ENCODE data around the gene TBCK.

The TBCK gene

GRCh38 chr4:106048250-106048971, 267.6 kb downstream of the TBCK start:
- DNase-seq (ENCODE audit: low spot score) (no peak), FAIRE-seq (no peak)

- FAIRE-seq (no peak), DNase-seq (ENCODE audit: low spot score) (no peak)
Measured at GRCh38 chr4:106046083-106046482, 269.9 kb downstream of the TBCK start.

GRCh38 chr4:106041294-106042002, 274.6 kb downstream of the TBCK start:
- no peak for DNase-seq (ENCODE audit: low spot score)
- FAIRE-seq, result no peak

- no peak for FAIRE-seq
Measured at GRCh38 chr4:106039796-106040195, 276.2 kb downstream of the TBCK start.

GRCh38 chr4:106038908-106039307, 277.1 kb downstream of the TBCK start:
- no peak for FAIRE-seq
- DNase-seq (ENCODE audit: low spot score), result no peak

More at GRCh38 chr4:106039796-106040195, 276.2 kb downstream of the TBCK start:
- DNase-seq (ENCODE audit: low spot score), result no peak

- FAIRE-seq, result no peak
- DNase-seq (ENCODE audit: low spot score), result no peak
Measured at GRCh38 chr4:106038012-106038411, 278.0 kb downstream of the TBCK start.

GRCh38 chr4:106036848-106037247, 279.2 kb downstream of the TBCK start:
- DNase-seq (ENCODE audit: low spot score) (no peak), FAIRE-seq (no peak)

- FAIRE-seq (no peak), DNase-seq (ENCODE audit: low spot score) (no peak)
Measured at GRCh38 chr4:106036334-106036733, 279.7 kb downstream of the TBCK start.

- DNase-seq (ENCODE audit: low spot score) (no peak), FAIRE-seq (no peak)
Measured at GRCh38 chr4:106035204-106035603, 280.8 kb downstream of the TBCK start.

- peak; percentile 68 for FAIRE-seq
- peak; percentile 18 for DNase-seq (ENCODE audit: low spot score)
Measured at GRCh38 chr4:106034751-106035150, 281.3 kb downstream of the TBCK start.

GRCh38 chr4:106034220-106034619, 281.8 kb downstream of the TBCK start:
- FAIRE-seq, result peak; percentile 78
- peak; percentile 49 for DNase-seq (ENCODE audit: low spot score)

GRCh38 chr4:106033469-106033868, 282.5 kb downstream of the TBCK start:
- DNase-seq (ENCODE audit: low spot score), result no peak
- no peak for FAIRE-seq

- DNase-seq (ENCODE audit: low spot score), result peak; percentile 34
- FAIRE-seq, result no peak
Measured at GRCh38 chr4:106032851-106033286, 283.1 kb downstream of the TBCK start.

- FAIRE-seq, result no peak
Measured at GRCh38 chr4:106022454-106022853, 293.6 kb downstream of the TBCK start.

GRCh38 chr4:106021737-106022410, 294.1 kb downstream of the TBCK start:
- DNase-seq (ENCODE audit: low spot score), result no peak

More at GRCh38 chr4:106022454-106022853, 293.6 kb downstream of the TBCK start:
- no peak for DNase-seq (ENCODE audit: low spot score)

GRCh38 chr4:106019771-106020170, 296.2 kb downstream of the TBCK start:
- DNase-seq (ENCODE audit: low spot score) (peak; percentile 23), FAIRE-seq (no peak)

More at GRCh38 chr4:106021737-106022410, 294.1 kb downstream of the TBCK start:
- no peak for FAIRE-seq

- FAIRE-seq, result no peak
- DNase-seq (ENCODE audit: low spot score), result no peak
Measured at GRCh38 chr4:106017975-106018374, 298.0 kb downstream of the TBCK start.

GRCh38 chr4:106011387-106011786, 304.6 kb downstream of the TBCK start:
- FAIRE-seq (no peak), DNase-seq (ENCODE audit: low spot score) (no peak)

GRCh38 chr4:106010761-106011160, 305.2 kb downstream of the TBCK start:
- DNase-seq (ENCODE audit: low spot score), result no peak
- FAIRE-seq, result no peak

- no peak for DNase-seq (ENCODE audit: low spot score)
- FAIRE-seq, result no peak
Measured at GRCh38 chr4:106002994-106003393, 313.0 kb downstream of the TBCK start.

GRCh38 chr4:105998171-105999063, 317.6 kb downstream of the TBCK start:
- FAIRE-seq (peak; percentile 91), DNase-seq (ENCODE audit: low spot score) (peak; percentile 76)

All from RCC 7860 (cell line).